KOPT-K1 (cell line): ENCODE results near the gene WDR54.
A peak's percentile ranks its signal among the peaks of the same experiment; 100 is the strongest.

Experiments used
- H3K27ac ChIP-seq: fragments of 200-600 bp; sonication (generic); 2 replicates; pipeline ENCODE4 v1.5.1; 2016; ENCODE audit warnings: antibody characterized with exemption, mild to moderate bottlenecking, low read depth, low read length; ENCODE audit not compliant: poor library complexity, severe bottlenecking
- H3K36me3 ChIP-seq: fragments of 200-600 bp; sonication (generic); 2 replicates; pipeline ENCODE4 v1.5.1; 2017; ENCODE audit warnings: antibody characterized with exemption, mild to moderate bottlenecking, low read length, moderate library complexity; ENCODE audit not compliant: insufficient read depth
- H3K9me3 ChIP-seq: fragments of 200-600 bp; sonication (generic); 2 replicates; pipeline ENCODE4 v1.5.1; 2017; ENCODE audit warnings: antibody characterized with exemption, low read length, mild to moderate bottlenecking; ENCODE audit not compliant: insufficient read depth, poor library complexity, severe bottlenecking

Gene WDR54

DNA sequence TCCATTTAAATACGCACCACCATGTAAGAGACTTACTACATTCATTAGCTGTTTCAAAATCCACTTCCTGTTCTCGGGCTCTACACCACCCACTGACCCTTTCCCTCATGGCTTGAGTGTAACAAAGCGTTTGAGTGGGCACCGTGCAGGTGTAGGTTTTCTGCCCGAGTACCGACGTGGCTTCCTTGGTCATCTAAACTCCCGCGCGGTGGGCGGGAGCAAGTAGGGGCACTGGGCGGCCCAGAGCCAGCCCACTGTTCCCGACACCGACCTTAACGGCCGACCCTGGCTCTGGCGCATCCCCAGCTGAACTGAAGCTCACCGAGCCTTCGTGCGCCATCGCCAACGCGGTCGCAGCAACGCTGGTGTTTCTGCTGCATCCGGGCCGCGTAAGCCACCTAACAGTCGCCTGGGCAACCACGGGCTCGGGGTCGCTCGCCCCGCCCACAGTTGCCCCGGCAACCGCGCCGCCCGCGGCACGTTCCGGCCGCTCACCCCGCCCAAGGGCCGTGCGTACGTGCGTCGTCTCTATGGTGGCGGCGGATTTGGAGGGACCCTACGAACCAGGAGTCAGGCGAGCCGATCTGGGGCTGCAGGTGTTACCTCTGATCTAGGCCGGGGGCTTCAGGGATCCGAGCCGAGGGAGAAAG is at the start of gene WDR54, which contains the start of gene C2orf81:
TSS of gene WDR54 (plus strand) at position 510 of the 650 bp plus-strand sequence. CDS start 424 bp downstream, outside the sequence.
TSS of gene C2orf81 (minus strand) at position 399 of the 650 bp plus-strand sequence. CDS start at position 340, 59 bp downstream.
- Histone ChIP-seq H3K36me3 (peaks cover 22% of the 10 kb centered on the region), H3K27ac (peak within 1 kb of the TSS; percentile 57), H3K9me3 (no peaks in the 10 kb centered on the region)

GRCh38 chr2:74372674-74373073 is 48.9 kb upstream of the WDR54 start:
- Histone ChIP-seq H3K36me3 (peaks cover 71% of the 10 kb centered on the region), H3K9me3 (no peaks in the 10 kb centered on the region), H3K27ac (no peak overlapping the region)

DNA sequence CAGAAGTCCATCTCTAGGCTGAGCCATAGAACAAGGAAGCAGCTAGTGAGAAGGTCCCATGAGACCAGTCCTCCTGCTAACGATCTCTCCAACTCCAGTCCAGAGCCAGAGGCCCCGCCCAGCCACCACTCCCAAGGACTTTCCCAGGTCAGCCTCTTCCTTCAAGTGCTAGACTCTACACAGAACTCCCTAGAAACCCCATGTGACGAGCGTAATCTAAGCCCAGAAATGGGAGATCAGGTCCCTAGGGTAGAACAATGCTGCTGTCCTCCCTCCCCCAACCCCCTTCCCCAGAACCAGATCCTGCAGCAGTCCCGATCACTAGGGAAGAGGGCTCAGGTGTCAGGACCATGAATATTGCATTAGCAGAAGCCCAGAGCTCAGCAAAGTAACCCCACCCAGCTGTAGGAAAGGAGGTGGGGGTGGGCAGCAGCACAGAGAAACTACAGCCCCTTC is 48.3 kb upstream of the WDR54 start:
- Histone ChIP-seq H3K9me3 (no peaks in the 10 kb centered on the region), H3K27ac (no peak overlapping the region), H3K36me3 (peaks cover 69% of the 10 kb centered on the region)

- no peak overlapping the region for H3K27ac ChIP-seq
- H3K36me3 ChIP-seq, result peaks cover 62% of the 10 kb centered on the region
- no peaks in the 10 kb centered on the region for H3K9me3 ChIP-seq
Observed at GRCh38 chr2:74373985-74374384, 47.5 kb upstream of the WDR54 start.

DNA sequence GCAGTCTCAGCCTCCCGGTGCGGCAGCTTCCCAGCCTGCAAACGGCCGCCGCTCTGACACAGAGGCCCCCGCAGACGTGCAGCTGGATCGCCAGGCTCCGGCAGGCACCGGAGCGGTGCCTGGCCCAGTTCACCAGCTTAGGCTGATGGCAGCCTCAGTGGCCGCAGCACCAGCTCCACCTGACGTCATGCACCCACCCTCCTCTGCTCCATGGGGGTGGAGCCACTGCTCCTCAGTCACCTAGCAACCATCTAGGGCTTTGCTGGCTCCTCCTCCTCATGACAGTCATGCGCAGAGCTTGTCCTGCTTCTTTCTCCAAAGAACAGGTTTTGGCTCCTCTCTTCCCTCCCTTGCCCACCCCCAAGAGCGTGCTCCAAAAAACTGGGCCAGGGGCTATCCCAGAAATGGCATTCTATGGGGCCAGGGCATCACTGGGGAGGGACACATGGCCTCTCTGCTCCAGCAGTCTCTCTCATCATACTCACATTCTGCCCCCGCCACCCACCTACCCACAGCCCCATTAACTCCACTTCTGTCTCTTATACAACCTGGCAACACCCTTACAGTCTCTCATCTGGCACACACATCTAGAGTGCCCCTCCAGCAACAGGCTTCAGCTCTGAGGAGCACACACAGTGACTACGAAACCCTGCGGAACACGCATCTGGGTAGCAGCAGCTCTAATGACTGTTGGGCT is 46.9 kb upstream of the WDR54 start:
- peaks cover 55% of the 10 kb centered on the region for H3K36me3 ChIP-seq
- no peak overlapping the region for H3K27ac ChIP-seq
- no peaks in the 10 kb centered on the region for H3K9me3 ChIP-seq

GRCh38 chr2:74375838-74376237 is 45.7 kb upstream of the WDR54 start:
- H3K27ac ChIP-seq, result no peak overlapping the region
- H3K36me3 ChIP-seq, result peaks cover 44% of the 10 kb centered on the region
- no peaks in the 10 kb centered on the region for H3K9me3 ChIP-seq

- peaks cover 24% of the 10 kb centered on the region for H3K36me3 ChIP-seq
- no peak overlapping the region for H3K27ac ChIP-seq
- no peaks in the 10 kb centered on the region for H3K9me3 ChIP-seq
Observed at GRCh38 chr2:74378007-74378406, 43.5 kb upstream of the WDR54 start.

DNA sequence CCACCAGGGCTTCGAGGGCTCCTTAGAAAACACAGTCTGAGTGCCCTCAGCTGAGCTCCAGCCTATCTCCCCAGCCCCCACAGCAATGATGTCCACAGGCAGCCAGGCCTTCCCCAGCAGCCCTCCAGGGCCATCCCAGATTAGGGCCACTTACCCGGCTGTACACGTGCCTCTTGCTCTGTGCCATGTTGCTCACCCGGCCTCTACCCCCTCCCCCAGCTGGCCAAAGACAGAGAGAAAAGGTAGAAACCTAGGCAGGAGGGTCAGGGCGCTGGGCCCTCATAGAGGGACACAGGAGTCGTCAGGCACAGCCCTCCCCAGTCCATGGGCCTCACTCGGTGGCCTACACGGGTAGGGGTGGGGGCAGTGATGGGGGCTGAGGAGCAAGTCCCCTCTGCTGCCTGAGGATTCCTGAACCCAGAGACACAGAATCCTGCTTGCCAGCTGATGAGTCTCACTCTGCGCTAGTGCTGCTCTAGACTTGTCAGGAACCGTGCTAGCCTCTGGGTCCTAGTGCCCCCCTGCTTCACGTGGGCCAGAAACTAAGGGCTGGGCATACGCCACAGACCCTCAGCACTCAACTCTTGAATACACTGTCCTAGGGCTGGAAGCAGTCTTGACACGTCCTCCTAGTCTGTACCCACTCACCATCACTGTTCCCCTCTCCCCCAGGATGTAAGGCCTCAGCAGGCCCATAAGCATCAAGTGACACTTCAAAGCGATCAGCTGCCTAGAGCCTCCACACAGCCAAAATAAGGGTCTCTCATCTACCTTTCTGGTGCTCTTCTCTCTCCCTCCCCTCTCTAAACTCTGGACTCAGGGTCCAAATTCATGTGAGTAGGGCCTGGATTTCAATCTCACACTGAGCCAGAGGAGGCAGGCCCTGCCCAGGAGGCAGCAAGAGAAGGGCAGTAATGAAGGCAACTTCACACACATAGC is 41.4 kb upstream of the WDR54 start, which contains the start of gene DCTN1:
TSS of gene DCTN1 (minus strand) at position 461 of the 939 bp plus-strand sequence. CDS start at position 187, 274 bp downstream.
- Histone ChIP-seq H3K27ac (no peak within 1 kb of the TSS), H3K36me3 (peaks cover 42% of the 10 kb centered on the region)

DNA sequence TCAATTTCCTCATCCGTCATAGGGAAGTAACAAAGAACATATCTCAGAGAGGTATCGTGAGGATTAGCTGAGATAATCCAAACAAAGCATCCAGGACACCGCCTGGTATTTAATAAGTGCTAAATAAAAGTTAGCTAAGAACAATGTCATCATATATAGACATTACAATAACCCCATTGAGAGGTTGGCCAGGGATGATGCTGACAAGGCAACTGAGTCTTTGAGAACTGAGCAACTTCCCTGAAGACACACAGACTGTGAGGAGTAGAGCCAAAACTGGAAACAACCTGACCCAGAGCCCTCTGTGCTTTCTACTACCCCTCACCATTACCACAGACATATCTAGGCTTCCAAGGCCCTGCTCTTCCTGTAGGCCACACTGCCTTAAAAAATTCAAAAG is 39.8 kb upstream of the WDR54 start:
- H3K27ac ChIP-seq, result no peak overlapping the region
- H3K9me3 ChIP-seq, result no peaks in the 10 kb centered on the region
- H3K36me3 ChIP-seq, result peaks cover 42% of the 10 kb centered on the region

More for the DNA sequence above, 41.4 kb upstream of the WDR54 start, which contains the start of gene DCTN1:
- no peaks in the 10 kb centered on the region for H3K9me3 ChIP-seq

DNA sequence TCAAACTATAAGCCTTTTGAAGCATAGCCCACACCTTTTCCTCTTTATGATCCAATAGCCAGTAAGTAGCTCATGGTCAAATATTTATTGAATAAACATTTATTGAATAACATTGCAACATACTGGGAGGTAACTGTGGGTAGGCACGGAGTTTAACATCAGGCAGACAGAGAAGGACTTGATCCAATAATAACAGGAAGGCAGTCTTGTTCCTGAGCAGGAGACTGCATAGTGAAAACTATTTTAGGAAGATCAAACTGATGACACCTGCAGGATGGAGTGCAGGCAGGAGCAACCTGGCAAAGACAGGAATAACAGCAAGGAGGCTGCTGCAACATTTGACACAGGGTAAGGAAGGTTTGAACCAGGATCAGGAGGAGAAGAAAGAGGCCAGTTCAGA is 38.3 kb upstream of the WDR54 start:
- H3K27ac ChIP-seq, result no peak overlapping the region

GRCh38 chr2:74384051-74384450 is 37.5 kb upstream of the WDR54 start:
- H3K27ac ChIP-seq, result no peak overlapping the region
- no peaks in the 10 kb centered on the region for H3K9me3 ChIP-seq
- peaks cover 29% of the 10 kb centered on the region for H3K36me3 ChIP-seq

More for the DNA sequence above, 38.3 kb upstream of the WDR54 start:
- Histone ChIP-seq H3K36me3 (peaks cover 29% of the 10 kb centered on the region), H3K9me3 (no peaks in the 10 kb centered on the region)

- peaks cover 29% of the 10 kb centered on the region for H3K36me3 ChIP-seq
- no peaks in the 10 kb centered on the region for H3K9me3 ChIP-seq
- no peak overlapping the region for H3K27ac ChIP-seq
Observed at GRCh38 chr2:74385396-74385795, 36.1 kb upstream of the WDR54 start.

DNA sequence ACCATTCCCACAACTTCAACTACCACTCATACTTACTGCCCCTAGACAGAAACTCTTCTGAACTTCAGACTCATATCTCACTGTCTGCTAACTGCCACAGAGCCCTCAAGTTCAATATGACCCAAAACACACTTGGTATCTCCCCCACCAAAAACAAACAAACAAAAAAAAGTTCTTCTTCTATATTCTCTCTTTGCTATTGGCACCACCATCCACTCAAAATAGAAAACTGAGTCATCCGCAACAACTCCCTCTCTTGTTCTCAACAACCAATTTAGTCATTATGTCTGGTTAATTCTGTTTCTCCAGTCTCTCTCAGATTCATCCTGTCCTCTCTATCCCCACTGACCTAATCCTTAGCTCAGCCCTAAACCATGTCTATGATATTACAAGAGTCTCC is 34.2 kb upstream of the WDR54 start:
- H3K36me3 ChIP-seq, result peaks cover 29% of the 10 kb centered on the region
- no peaks in the 10 kb centered on the region for H3K9me3 ChIP-seq
- no peak overlapping the region for H3K27ac ChIP-seq

DNA sequence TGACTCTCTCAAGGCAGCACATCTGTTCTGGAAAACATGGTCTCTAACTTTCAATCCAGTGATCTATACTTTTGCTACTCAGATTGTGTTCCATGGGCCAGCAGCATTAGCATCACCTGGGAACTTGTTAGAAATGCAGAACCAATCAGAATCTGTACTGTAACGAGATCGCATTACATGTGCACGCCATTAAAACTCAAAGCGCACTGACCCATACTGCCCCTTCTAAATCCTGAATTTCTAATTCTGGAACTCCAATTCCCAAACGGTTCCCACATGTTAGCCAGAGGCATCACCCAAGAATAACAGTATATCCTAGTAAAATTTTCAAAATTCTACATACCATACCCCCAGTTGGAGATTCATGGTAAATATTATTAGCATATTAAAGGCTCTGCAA is 30.9 kb upstream of the WDR54 start:
- peaks cover 6% of the 10 kb centered on the region; the same call in 1 of the 2 replicates for H3K36me3 ChIP-seq
- no peak overlapping the region for H3K27ac ChIP-seq
- H3K9me3 ChIP-seq, result no peaks in the 10 kb centered on the region

GRCh38 chr2:74391209-74391579 is 30.3 kb upstream of the WDR54 start:
- Histone ChIP-seq H3K9me3 (no peaks in the 10 kb centered on the region), H3K36me3 (peaks cover 3% of the 10 kb centered on the region; the same call in 1 of the 2 replicates), H3K27ac (peak overlapping the region; percentile 86)
